ENCODE measurements around the gene DR1. TPM values are rescaled to one million over a fixed set of nuclear protein-coding genes. Genes with fewer than 3 reads are reported as not detected.

DR1 gene
- total RNA-seq, 1 experiment from 2014 or later: 87.3 TPM

DNA sequence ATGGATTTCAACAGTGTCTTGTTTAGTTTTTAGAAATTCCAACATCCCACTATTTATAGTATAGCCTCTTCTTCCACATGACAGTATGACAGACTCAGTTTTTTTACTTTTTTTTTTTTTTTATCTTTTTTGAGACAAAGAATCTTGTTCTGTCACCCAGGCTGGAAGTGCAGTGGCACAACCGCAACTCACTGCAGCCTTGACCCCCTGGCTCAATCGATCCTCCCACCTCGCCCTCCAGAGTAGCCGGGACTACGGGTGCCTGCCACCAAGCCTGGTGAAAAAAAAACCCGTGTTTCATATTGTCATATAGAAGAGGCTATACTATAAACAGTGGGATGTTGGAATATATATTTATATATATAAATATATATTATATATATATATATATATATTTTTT is 1.2 kb upstream of the DR1 start:
- Histone ChIP-seq H4K91ac (ENCODE audit: insufficient read length, low read depth, low read length) (no peak overlapping the region), H2BK5ac (ENCODE audit: insufficient read length, low read length) (no peak overlapping the region), H3K14ac (ENCODE audit: insufficient read depth, low read length) (no peak overlapping the region), H2BK120ac (ENCODE audit: low read depth, low read length, poor library complexity, severe bottlenecking) (no peak overlapping the region), H3K79me2 (ENCODE audit: insufficient read depth, low read length) (peaks cover 17% of the 10 kb centered on the region; the same call in 1 of the 2 replicates), H3K27me3 (ENCODE audit: insufficient read depth, low read length) (no peaks in the 10 kb centered on the region), H3K9me3 (ENCODE audit: control insufficient read depth, low read depth, low read length) (no peaks in the 10 kb centered on the region), H2AFZ (ENCODE audit: low read length) (no peak overlapping the region), H2AK5ac (ENCODE audit: insufficient read length, low read length) (no peak overlapping the region), H3K18ac (ENCODE audit: insufficient read length, low read depth, low read length) (no peak overlapping the region), H4K5ac (ENCODE audit: insufficient read length, low read depth, low read length) (no peak overlapping the region), H4K20me1 (ENCODE audit: control insufficient read depth, insufficient read depth, insufficient read length) (peaks cover 3% of the 10 kb centered on the region), H3T11ph (ENCODE audit: low read length) (no peak overlapping the region), H3K27ac (ENCODE audit: insufficient read length, low read depth, low read length) (no peak overlapping the region), H3K4me2 (ENCODE audit: insufficient read depth, insufficient read length, low read length) (peak overlapping the region; percentile 99), H2BK15ac (ENCODE audit: low read depth, low read length) (no peak overlapping the region), H3K4ac (ENCODE audit: low read depth, low read length) (no peak overlapping the region), H2BK12ac (ENCODE audit: insufficient read length, low read depth, low read length) (no peak overlapping the region), H3K9ac (ENCODE audit: extremely low read depth, insufficient read length, low read length) (no peak overlapping the region), H3K56ac (ENCODE audit: insufficient read length, low read depth, low read length) (no peak overlapping the region), H3K4me1 (ENCODE audit: insufficient read depth, low read length) (peaks cover 4% of the 10 kb centered on the region; the same call in 1 of the 2 replicates), H2BK20ac (ENCODE audit: low read depth, low read length, poor library complexity, severe bottlenecking) (no peak overlapping the region), H3K23ac (ENCODE audit: insufficient read length, low read depth, low read length) (no peak overlapping the region), H4K8ac (replicated peaks; ENCODE audit: insufficient read length, low read depth, low read length) (no peak overlapping the region), H3K23me2 (ENCODE audit: insufficient read length, low read depth, low read length, poor library complexity, severe bottlenecking) (peaks cover 16% of the 10 kb centered on the region), H3K79me1 (ENCODE audit: insufficient read depth, low read depth, low read length, poor library complexity, severe bottlenecking) (no peaks in the 10 kb centered on the region)
- Mint-ChIP-seq H3K4me1 (peaks cover 16 to 19% of the 10 kb centered on the region in 2 experiments), H3K27ac (no peak overlapping the region), H3K36me3 (ENCODE audit: insufficient read depth in 1 of 3, low read depth in 3 of 3) (peaks cover 2 to 11% (median 6%) of the 10 kb centered on the region in 3 experiments; a peak in 4 of 7 replicates), H3K9me3 (no peaks in the 10 kb centered on the region), H3K27me3 (ENCODE audit: low read depth) (no peaks in the 10 kb centered on the region), H3K4me3 (peak overlapping the region; percentile 34 to 61; a peak in 3 of 5 replicates)
- no CpG with 5 or more reads among the region's 6 CpGs for WGBS (ENCODE audit: extremely low coverage, insufficient read length, low lambda C conversion rate)
- DNase-seq: no peak
- no peak for TF ChIP-seq CTCF (conservative IDR thresholded peaks at IDR 0.05)

All from H9 (cell line).